Mesothelial cell of epicardium (in vitro differentiated cells): Measurements from ENCODE around the gene ISG20L2. TPM values are rescaled to one million over a fixed set of nuclear protein-coding genes. Genes with fewer than 3 reads are reported as not detected.

Experiments
- DNase-seq, 2 experiments: peaks; one replicate each; pipeline ENCODE4 v3.0.0; 2021; ENCODE audit warnings: low spot score in 2 of 2; ENCODE audit not compliant: unreplicated experiment in 2 of 2
- H3K27ac Mint-ChIP-seq: 2 replicates; pipeline ENCODE4 v1.8.0; 2021; ENCODE audit warnings: mixed read lengths
- H3K27me3 Mint-ChIP-seq: 2 replicates; pipeline ENCODE4 v1.8.0; 2021; ENCODE audit warnings: low read depth, mixed read lengths
- H3K36me3 Mint-ChIP-seq: 2 replicates; pipeline ENCODE4 v1.8.0; 2021; ENCODE audit warnings: mixed read lengths
- H3K4me1 Mint-ChIP-seq: 2 replicates; pipeline ENCODE4 v1.8.0; 2021; ENCODE audit warnings: mixed read lengths
- H3K4me3 Mint-ChIP-seq: 2 replicates; pipeline ENCODE4 v1.8.0; 2021; ENCODE audit warnings: mild to moderate bottlenecking, moderate library complexity, mixed read lengths
- H3K9me3 Mint-ChIP-seq: 2 replicates; pipeline ENCODE4 v1.8.0; 2021; ENCODE audit warnings: mixed read lengths
- CTCF ChIP-seq: fragments of 200-600 bp; sonication (generic); IDR thresholded peaks from one replicate; pipeline ENCODE4 v1.5.0; 2021; ENCODE audit warnings: antibody characterized with exemption; ENCODE audit not compliant: unreplicated experiment
- total RNA-seq: library from RNA; stranded (reverse); gene quantifications from 3 replicates; pipeline ENCODE4 v1.2.1, GENCODE V29; 2021

ISG20L2 gene
- total RNA-seq, 1 donor from 2014 or later = 39.3 TPM

- peak overlapping the region; percentile 5 for H3K4me3 Mint-ChIP-seq
- peaks cover 56% of the 10 kb centered on the region for H3K4me1 Mint-ChIP-seq
- TF ChIP-seq CTCF = no peak
- DNase-seq = no peak
- no peaks in the 10 kb centered on the region for H3K9me3 Mint-ChIP-seq
- peak overlapping the region; percentile 85 for H3K27ac Mint-ChIP-seq
- peaks cover 12% of the 10 kb centered on the region for H3K36me3 Mint-ChIP-seq
- no peaks in the 10 kb centered on the region for H3K27me3 Mint-ChIP-seq
These were observed 44.3 kb upstream of the ISG20L2 start for GRCh38 chr1:156772728-156773497.

- peaks cover 51% of the 10 kb centered on the region for H3K4me1 Mint-ChIP-seq
- peak; percentile 51 for TF ChIP-seq CTCF
- no peak for DNase-seq
- H3K27ac Mint-ChIP-seq = peak overlapping the region; percentile 85
- peaks cover 12% of the 10 kb centered on the region for H3K36me3 Mint-ChIP-seq
- H3K4me3 Mint-ChIP-seq = no peak overlapping the region
- H3K27me3 Mint-ChIP-seq = no peaks in the 10 kb centered on the region
- H3K9me3 Mint-ChIP-seq = no peaks in the 10 kb centered on the region
These were observed 43.7 kb upstream of the ISG20L2 start for GRCh38 chr1:156772222-156772621.

GRCh38 chr1:156768610-156769295 lies 40.2 kb upstream of the ISG20L2 start:
- Mint-ChIP-seq H3K4me1 (peaks cover 48% of the 10 kb centered on the region), H3K36me3 (peaks cover 10% of the 10 kb centered on the region), H3K27me3 (no peaks in the 10 kb centered on the region), H3K4me3 (no peak overlapping the region), H3K27ac (no peak overlapping the region), H3K9me3 (no peaks in the 10 kb centered on the region)
- DNase-seq = no peak
- TF ChIP-seq CTCF = no peak

GRCh38 chr1:156767879-156768604 lies 39.5 kb upstream of the ISG20L2 start:
- no peak overlapping the region for H3K4me3 Mint-ChIP-seq
- peaks cover 9% of the 10 kb centered on the region for H3K36me3 Mint-ChIP-seq
- H3K4me1 Mint-ChIP-seq = peaks cover 41% of the 10 kb centered on the region
- peak in 1 of 2 experiments; percentile 51 for DNase-seq
- H3K9me3 Mint-ChIP-seq = no peaks in the 10 kb centered on the region
- no peak for TF ChIP-seq CTCF
- no peaks in the 10 kb centered on the region for H3K27me3 Mint-ChIP-seq
- no peak overlapping the region for H3K27ac Mint-ChIP-seq

GRCh38 chr1:156767101-156767878 lies 38.7 kb upstream of the ISG20L2 start, which contains the start of gene PRCC:
Gene PRCC (plus strand): TSS chr1:156767535. CDS start chr1:156767772, 237 bp downstream.
- DNase-seq = peak; percentile 85 to 93
- Mint-ChIP-seq H3K27ac (no peak within 1 kb of the TSS), H3K36me3 (peaks cover 9% of the 10 kb centered on the region), H3K4me3 (no peak within 1 kb of the TSS), H3K4me1 (peaks cover 33% of the 10 kb centered on the region), H3K27me3 (no peaks in the 10 kb centered on the region), H3K9me3 (no peaks in the 10 kb centered on the region)
- no peak for TF ChIP-seq CTCF
